ENCODE measurements around the gene GPR132.
"Not testable (repeated sequence)": the region's sequence is repeated elsewhere in the genome, so short reads cannot be mapped to it uniquely, and the experiment has no call there.

GPR132 gene

DNA sequence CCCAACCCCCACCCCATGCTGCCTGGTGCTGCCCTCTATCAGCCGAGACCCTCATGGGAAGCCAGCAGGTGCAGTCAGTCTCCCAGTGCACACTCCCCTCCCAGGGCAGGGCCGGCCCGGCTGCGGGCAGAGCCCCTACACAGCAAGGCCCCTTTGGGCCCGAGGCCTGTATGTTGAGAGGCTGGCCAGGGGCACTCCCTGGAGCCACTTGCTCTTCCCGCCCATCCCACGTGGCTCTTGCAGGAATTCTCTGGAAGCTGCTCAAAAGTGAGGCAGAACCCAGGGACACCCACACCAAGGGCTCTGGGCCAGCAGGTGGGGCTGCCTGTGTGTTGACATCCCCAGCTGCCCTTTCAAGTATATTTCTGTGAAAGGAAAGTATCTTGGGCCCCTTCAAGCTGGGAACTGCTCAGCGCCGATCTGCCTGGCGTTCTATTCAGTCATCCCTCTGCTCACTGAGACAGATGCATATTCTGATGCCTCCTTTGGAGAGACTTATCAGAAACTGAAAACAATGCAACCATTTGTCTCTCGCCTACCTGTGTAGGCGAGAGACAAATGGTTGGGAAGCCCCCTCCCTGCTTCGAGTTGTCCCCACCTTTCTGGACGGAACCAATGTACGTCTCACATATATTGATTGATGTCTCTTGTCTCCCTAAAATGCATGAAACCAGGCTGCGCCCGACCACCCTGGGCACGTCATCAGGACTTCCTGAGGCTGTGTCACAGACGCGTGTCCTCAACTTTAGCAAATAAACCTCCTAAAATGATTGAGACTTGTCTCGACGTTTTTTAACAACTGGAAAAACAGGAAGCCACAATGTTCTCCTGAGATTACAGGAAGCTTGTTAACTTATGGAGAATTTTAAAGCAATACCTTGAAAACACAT, 6.0 kb downstream of the GPR132 start:
- no peak for FAIRE-seq

DNA sequence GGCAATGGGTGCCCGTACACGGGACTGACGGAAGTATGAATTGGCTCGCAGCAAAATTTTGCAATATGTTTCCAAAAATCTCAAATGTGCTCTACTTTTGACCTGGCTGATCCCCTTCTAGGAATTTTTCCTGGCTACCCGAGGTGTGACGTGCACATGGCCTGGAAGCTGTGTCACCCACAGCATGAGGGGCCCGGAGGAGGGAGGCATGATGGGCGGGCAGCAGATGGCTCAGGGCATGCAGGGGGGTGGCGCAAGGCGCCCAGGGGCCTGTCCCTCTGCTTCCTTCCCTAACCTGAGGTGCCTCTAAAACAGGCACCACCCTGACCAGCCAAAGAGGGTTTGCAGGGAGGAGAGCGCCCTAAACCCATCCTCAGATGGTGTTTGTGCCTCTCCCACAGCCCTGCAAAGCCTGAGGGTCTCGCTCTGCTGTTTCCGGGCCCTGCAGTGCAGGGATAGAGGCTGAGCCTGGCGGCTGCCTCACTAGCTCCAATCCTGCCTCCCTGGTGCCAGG, 6.7 kb downstream of the GPR132 start:
- no peak for FAIRE-seq

DNA sequence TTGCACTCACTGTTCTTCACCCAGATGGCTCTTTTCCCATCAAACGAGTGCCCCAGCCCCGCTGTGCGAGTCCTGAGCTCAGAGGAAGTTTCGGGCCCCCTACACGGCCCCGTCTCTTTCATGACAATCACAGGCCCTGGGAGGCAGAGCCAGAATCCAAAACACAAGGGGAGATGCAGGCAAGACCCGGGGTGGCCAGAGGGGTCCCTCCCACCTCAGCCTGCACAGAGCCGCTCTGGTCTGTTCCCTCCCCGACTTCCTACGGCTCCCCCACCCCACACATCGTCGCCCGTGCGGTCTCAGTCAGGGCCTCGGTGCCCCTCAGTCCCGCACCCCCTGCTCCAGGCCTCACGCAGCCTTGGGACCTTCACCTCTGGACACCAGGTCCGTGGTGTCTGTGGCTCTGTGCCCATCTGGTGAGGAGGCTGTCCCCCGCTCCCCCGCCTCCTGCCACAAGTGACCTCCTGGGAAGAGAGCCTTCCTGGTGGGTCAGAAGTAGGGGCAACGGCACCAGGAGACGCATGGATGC, 8.9 kb downstream of the GPR132 start:
- FAIRE-seq: no peak

DNA sequence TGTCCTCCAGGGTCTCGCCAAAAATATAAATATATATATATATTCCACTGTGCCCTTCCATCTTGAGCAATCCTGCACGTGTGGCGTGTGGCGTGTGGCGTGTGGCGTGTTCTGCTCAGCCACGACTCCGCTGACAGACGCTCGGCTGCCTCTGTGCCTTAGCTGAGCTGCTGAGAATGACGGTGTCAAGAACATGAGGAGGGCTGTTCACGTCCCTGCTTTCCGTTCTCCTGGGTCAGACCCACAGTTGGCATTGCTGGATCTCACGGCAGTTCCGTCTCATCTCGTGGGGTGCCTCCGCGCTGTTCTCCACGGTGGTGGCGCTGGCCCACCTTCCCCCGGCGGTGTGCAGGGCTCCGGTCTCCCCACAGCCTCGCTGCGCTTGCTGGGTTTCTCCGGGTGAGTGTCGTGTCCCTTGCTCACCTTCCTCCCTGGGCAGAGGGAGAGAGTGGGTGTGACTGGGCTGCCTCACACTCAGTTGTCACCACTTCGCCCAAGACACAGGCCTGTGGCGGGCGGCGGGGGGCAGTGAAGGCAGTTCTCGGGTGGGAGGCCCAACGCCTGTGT, 9.4 kb downstream of the GPR132 start:
- FAIRE-seq: no peak

DNA sequence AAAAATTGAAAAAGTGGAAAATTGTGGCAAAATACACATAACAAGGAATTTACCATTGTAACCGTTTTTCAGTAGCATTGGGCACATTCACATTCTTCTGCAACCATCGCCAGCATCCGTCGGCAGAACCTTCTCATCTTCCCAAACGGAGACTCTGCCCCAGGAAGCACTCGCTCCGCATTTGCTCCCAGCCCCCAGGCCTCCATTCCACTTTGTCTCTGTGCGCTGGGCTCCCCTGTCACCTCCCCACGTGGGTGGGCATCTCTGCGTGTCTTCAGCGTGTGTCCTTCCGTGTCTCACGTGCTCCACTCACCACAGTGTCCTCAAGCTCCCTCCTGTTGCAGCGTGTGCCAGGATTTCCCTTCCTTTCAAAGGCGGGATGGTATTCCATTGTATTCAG, 9.9 kb downstream of the GPR132 start:
- no peak for FAIRE-seq

DNA sequence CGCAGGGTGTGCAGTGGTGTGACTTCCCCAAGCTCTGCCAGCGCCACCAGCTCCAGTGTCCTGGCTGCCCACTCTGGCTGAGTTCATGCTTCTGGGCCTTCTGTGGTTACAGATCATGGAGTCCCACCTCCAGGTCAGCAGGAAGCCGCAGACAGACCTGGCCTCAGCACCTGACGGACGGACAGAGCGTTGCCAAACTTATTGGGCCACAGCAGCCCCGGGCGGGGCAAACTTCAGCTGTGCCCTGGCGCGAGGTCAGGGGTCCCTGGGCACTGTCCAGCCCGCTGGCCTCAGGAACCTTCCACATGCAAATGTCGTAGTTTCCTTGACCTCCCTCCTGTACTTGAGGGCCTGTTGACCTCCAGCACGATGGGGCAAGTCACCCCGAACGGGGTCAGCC, 11.2 kb downstream of the GPR132 start:
- FAIRE-seq: no peak

DNA sequence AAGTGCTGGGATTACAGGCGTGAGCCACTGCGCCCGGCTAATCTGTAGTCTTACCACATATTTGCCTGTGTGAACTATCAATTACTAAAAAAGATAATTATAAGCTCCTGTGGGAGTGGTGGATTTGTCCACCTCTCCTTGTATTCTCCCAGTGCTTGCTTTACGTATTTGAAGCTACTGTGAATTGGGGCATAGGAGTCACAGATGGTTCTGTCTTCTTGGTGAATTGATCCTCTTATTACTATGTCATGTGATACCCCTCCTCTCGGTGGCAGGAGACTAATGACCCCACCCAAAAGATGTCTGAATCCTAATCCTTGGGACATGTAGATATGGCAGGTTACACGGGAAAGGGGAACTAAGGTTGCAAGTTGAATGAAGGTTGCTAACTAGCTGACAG, 11.8 kb downstream of the GPR132 start:
- FAIRE-seq: no peak

DNA sequence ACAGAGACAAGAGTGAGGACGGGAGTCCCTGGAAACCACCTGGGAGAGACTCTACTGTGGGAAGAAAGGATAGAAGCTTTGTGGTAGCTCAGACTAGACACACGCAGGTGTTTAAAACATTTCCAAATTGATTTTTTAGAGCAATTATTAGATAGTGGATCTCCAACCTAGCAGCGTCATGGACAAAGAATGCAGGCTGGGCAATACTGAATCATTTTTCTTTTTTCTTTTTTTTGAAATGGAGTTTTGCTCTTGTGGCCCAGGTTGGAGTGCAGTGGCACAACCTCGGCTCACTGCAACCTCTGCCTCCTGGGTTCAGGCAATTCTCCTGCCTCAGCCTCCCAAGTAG, 13.1 kb downstream of the GPR132 start:
- FAIRE-seq: no peak

DNA sequence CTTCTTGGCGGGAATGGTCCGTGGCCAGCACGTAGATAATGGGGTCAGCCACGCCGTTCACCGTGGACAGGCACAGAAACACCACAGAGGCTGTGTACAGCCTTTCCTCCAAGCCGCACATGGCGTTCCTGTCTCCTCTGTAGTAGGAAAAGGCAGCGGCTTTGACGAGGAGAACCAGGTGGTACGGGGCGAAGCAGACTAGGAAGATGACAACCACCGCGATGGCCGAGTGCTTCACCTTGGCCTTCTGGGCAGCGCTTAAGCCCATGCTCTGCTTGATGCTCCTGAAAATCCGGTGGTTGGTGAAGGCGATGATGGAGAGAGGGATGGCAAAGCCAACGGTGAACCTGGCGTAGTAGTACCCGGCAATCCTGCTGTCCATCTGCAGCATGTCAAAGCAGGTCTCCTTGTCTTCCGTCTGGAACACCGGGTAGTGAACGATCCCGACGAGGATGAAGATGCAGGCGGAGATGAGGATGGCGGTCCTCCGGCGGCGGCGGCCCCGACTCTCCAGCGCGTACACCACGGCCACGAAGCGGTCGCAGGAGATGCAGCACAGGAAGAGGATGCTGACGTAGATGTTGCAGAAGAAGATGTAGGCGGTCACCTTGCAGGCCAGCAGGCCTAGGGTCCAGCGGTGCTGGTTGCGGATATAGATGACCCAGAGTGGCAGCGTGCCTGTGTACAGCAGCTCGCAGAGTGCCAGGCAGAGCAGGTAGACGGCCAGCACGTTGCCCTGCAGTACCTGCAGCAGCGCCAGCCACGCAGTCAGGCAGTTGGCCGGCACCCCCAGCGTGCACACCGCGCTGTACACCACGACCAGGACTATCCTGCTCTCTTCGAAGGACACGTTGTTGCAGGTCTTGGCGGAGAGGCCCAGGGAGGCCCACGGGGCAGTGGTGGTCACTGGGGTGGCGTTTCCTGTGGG, 13.8 kb downstream of the GPR132 start:
- FAIRE-seq: no peak

DNA sequence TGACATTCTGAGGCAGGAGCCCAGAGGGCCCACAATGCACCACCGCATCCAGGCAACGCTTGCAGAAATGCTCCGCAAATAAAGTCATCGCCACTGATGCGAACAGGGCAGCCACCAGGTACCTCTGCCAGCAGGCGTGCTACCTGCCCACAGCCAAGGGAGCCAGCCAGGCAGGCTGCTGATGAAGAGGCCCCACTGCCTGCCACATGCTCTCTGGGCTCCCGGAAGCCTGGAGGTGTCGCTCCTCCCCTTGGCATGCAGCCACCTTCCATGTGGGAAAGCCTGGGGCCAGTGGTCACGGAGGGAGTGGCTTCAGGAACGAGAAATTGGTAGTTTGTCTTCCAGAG, 14.7 kb downstream of the GPR132 start:
- no peak for FAIRE-seq

DNA sequence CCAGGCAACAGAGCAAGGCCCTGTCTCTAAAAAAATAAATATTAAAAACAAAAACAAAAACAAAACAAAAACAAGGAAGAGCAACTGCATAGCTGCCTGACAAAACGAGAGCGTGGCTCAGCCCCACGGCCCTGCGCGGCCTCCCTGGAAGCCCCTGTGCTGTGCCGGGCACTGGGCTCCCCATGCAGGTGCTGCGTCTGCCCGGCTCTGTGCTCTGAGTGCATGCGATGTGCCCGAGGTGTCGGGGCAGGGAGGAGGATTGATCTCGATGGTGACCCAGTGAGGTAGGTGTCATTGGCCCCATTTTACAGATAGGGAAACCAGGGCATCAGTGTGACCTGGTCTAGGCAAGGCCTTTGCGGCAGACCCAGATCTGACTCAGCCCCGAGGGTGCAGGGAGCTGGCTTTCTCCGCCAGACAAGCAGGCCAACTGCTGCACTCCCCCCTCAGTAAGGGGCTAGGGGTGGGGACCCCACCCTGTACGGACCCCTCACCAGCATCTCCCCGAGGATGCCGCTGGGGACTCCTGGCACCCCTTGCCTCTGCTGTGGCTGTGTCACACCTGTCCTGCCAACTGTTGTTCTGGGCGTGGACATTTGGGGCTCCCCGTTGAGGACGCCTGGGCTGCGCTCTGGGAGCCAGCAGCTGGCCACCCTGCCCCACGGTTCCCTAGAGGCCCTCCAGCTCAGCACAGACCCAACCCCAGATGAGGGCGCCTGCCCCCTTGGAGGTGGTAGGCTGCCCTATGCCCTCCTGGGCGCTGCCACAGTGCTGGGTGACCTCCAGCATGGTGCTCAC, 15.3 kb downstream of the GPR132 start:
- FAIRE-seq: no peak

DNA sequence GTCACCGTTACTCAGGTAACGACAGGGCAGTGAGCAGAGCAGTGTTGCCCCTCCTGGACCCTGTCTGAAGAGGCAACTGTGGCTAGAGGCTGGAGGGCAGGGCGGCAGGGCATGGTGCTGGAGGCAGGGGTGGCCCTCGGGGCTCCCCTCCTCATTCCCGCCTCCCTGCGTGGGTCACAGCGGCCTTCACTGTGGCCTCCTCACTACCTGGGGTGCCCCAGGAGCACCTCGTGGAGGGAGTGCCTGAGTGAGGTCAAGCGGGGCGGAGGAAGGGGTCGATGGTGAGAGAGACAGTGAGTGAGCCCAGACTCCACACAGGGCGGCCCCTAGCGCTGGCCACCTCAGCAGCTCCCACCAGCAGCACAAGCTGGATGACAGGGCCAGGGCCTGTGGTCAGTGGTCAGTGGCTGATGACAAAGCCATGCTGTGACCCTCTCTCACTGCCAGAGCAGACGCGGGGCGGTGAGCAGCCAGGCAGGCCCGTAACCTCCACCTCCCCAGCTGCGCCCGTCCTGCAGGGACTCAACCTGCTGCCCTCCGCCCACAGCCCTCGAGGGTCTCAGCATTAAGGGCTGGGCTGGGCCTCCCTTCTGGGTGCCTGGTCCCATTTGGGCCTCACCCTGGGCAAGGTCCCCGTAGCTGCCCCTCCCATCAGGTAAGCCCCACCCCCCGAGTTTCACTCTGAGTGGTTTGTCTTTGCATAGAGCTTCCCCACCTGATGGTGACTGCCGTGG, 17.8 kb downstream of the GPR132 start:
- FAIRE-seq: no peak

DNA sequence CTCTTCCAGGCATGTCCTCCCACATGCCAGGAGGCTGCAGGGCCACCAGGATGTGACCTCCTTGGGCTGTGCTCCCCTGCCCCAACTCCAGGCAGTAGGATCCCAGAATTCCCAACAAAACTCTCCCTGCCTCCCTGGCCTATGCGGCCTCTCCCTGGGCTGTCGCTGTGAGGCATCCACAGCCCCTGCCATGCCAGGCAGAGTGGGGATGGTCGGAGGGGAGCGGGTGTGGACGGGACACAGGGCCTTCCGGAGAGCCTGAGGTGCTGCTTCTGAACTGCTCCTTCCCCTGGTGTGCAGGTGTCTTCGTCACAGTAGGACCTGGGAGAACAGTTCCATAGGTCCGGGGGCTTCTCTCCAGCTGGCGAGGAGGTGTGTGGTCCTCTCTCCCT, 18.3 kb downstream of the GPR132 start:
- FAIRE-seq: no peak

DNA sequence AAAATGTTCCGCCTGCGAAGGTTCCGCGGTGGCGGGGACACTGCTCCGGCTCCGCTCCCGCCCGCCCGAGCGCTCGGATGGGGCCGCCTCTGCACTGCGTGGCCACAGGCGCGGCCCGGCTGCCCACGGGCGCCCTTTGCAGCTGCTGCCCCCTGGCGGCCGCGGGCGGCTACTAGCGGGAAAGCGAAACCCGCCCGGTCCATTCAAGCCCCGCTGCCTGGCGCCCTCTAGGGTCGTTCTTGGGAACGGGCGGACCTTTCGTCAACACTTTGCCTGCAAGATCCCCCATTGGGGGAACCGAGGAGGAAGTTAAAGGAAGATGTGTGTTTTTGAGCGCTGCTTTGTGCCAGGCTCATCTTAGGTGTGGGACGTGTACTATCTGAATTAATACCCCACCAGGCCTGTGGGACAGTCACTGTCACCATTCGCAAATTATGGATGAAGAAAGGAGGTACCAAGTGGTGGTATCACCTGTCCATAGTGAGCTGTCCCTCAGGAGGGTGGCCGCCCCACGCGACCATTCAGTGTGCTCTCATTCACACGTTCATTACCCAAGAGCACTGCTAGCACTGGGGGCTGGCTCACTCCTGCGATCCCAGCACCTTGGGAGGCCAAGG, 19.4 kb downstream of the GPR132 start:
- FAIRE-seq: no peak

DNA sequence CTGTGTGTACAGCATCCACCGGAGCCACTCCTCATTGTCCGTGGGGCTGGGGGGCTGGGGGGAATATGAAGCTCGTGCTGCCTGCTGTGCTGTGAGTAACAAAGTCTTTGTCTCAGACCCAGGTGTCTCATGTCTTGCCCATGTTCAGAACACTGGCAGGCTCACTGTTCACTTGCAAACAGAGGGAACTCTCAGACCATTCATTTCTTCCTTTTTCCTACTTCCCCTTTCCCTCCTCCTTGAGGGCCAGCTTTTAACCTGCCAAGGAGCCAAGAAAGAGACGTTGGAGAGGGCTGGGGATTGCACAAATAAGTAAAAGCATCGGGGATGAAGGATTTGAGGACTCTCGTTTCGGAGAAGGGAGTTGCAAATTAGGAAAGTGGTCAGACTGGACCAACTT, 21.6 kb downstream of the GPR132 start:
- FAIRE-seq: no peak

DNA sequence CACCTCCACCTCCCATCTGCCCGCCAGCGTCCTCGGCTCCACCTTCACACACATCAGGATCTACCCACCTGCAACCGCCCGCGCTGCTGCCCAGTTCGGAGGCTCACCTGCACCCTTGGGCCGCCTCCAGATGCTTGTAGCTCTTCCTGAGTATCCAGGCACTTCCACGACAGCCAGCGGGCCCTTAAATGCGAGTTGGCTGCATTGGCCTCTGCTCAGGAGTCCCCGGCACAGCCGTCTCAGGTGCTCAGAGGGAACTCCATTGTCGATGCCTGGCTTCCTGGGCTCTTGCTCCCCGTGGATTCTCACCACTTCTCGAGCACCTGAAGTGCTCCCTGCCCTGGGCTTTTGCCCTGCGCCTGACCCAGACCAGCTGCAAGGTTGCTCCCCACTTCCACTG, 22.4 kb downstream of the GPR132 start:
- no peak for FAIRE-seq

DNA sequence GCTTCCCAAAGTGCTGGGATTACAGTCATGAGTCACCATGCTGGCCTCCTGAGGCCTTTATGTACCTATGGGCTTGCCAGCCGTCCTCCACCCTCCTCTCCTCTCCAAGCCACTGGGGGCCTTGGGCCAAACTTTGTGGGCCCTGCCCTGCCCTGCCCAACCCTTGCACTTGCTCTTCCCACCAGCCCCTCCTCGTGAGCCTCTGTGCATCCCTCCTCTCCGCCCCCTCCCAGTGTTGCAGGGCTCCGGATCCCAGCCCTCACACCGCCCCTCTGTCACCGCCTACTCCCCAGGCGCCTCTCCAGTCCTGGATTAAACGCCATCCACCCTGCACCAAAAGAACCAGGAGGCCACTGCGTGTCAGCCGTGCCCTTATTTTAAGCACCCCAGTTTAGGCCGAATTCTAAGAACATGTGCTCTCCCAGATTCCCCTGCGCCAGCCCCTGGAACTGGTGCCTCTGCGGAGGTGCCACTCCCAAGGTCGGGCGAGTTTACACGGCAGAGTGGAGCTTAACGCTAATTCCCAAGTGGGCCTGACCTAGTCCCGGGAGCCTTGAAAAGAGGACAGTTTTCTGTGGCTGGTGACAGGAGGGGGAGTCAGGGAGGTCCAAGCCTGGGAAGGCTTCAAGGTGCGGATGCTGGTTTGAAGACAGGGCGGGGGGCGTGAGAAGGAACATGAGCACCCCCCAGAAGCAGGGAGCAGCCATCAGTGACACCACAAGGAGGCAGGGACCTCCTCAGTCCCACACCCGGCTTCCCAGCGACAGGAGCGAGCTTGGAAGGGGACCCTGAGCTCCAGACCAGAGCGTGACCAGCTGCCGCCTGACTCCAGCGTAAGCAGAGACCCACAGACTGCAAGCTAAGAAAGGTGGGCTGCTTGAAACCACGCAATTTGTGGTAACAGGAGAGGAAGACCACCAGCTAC, 23.1 kb downstream of the GPR132 start:
- no peak for FAIRE-seq

DNA sequence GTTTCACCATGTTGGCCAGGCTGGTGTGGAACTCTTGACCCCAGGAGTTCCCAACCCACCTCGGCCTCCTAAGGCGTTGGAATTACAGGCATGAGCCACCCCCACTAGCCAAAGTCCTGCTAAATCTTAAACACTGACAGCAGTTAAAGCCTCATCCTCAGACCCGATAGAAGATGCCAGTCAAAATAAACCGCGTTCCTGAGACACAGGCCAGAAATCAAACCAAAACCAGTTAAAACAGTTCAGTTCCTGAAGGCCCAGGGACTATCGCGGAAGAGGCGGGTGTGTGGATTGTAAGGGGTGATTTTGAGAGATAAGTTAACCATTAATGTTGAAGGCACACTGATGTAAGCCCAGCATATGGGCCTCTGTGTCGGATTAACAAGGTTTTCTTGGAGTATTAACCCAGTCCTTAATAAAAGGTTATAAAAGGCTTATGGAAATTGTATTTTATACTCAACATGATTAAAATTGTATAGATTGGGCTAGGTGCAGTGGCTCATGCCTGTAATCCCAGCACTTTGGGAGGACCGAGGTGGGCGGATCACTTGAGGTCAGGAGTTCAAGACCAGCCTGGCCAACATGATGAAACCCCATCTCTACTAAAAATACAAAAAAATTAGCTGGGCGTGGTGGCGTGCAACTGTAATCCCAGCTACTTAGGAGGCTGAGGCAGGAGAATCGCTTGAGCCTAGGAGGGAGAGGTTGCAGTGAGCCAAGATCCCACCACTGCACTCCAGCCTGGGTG, 25.6 kb downstream of the GPR132 start:
- FAIRE-seq: no peak

DNA sequence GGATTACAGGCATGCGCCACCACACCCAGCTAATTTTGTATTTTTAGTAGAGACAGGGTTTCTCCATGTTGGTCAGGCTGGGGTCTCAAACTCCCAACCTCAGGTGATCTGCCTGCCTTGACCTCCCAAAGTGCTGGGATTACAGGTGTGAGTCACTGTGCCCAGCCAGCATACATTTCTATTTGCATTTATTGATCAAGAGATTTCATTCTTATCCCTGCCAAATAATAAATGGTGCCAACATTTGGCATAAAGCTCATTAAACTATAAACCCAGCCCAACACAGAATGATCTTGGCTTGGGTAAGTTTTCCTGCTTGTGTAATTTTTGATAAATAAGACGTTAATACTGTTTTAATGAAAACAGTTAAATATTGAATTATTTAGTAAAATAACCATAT, 29.6 kb downstream of the GPR132 start:
- not testable (repeated sequence) for FAIRE-seq

All from A204.1 (cell line).